PC-3 (cell line): ENCODE results near the gene ADCY2.

Experiments used
- EZH2phosphoT487 ChIP-seq: fragments of 300-600 bp; sonication (generic); IDR thresholded peaks from 2 replicates; pipeline ENCODE4 v1.6.1; 2018; ENCODE audit warnings: mild to moderate bottlenecking, antibody characterized with exemption, low read length, borderline replicate concordance
- TF ChIP-seq, protein P1 (sequence below): fragments of 300-600 bp; sonication (generic); conservative IDR thresholded peaks from 2 replicates; pipeline ENCODE4 v1.5.1; 2017; ENCODE audit warnings: antibody characterized with exemption, low read depth, mild to moderate bottlenecking, low read length

DNA sequence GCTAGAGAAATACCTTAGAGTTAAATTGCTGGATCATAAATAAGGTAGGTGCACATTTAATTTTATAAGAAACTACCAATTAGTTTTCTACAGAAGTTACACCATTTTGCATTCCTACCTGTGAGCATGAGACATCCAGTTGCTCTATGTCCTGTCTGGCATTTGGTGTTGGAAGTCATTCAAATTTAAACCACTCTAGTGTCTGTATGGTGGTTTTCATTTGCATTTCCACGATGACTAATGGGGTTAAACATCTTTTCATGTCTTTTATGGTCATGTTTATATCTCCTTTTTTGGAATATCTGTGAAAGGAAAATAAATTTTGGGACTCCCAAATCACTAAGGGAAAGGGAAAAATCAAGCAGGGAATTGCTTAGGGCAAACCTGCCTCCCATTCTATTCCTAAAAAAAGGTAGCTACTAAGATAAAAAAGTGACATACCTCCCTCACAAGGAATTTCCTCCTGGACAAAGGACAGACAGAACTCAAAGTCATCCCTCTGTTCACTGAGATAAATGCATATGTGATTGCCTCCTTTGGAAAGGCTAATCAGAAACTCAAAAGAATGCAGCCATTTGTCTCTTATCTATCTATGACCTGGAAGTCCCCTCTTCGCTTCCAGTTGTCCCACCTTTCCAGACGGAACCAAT, 31.6 kb upstream of the ADCY2 start:
- TF ChIP-seq, protein P1, sequence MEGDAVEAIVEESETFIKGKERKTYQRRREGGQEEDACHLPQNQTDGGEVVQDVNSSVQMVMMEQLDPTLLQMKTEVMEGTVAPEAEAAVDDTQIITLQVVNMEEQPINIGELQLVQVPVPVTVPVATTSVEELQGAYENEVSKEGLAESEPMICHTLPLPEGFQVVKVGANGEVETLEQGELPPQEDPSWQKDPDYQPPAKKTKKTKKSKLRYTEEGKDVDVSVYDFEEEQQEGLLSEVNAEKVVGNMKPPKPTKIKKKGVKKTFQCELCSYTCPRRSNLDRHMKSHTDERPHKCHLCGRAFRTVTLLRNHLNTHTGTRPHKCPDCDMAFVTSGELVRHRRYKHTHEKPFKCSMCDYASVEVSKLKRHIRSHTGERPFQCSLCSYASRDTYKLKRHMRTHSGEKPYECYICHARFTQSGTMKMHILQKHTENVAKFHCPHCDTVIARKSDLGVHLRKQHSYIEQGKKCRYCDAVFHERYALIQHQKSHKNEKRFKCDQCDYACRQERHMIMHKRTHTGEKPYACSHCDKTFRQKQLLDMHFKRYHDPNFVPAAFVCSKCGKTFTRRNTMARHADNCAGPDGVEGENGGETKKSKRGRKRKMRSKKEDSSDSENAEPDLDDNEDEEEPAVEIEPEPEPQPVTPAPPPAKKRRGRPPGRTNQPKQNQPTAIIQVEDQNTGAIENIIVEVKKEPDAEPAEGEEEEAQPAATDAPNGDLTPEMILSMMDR: no peak
- TF ChIP-seq EZH2phosphoT487: no peak
